HCT116 (cell line): Measurements from ENCODE around the gene GRID2. TPM values are rescaled to one million over a fixed set of nuclear protein-coding genes. Genes with fewer than 3 reads are reported as not detected.

Source experiments
- ATAC-seq: fragments of 200-7000 bp; cut with Tn5 transposase; 2 replicates; pipeline ENCODE4 v1.9.1; 2020; ENCODE audit warnings: mild to moderate bottlenecking, moderate library complexity
- BruUV-seq: library from RNA; stranded (reverse); fragments of 400-500 nt; replicated peaks from 2 replicates; lab custom pipeline; 2021; lab: Mats Ljungman, UMichigan
- CTCF ChIA-PET: fragments of 300-600 bp; sonication (Branson Sonifier 250); formaldehyde crosslinking; loops from one replicate; lab custom pipeline; 2021; ENCODE audit warnings: antibody characterized with exemption; lab: Charles Lee
- POLR2A ChIA-PET: fragments of 300-600, 350-600 bp; sonication (Branson Sonifier 250); formaldehyde crosslinking; loops from one replicate; lab custom pipeline; 2021; ENCODE audit warnings: antibody characterized with exemption; lab: Charles Lee
- RAD21 ChIA-PET, 2 experiments: fragments of 300-600 bp; sonication (Branson Sonifier 250); formaldehyde crosslinking; loops; one replicate each; lab custom pipeline; 2023; ENCODE audit warnings: low total read pairs in 2 of 2; ENCODE audit not compliant: uncharacterized antibody in 2 of 2, unreplicated experiment in 2 of 2, low non-redundant PET in 1 of 2; lab: Charles Lee
- DNase-seq: peaks from one replicate; pipeline ENCODE4 v3.0.0-alpha.2; 2010; ENCODE audit warnings: low read depth, low spot score
- H2AFZ ChIP-seq: fragments of 200-600 bp; shearing (Covaris generic), sonication (generic); 2 replicates; pipeline ENCODE4 v1.6.1; 2017; ENCODE audit warnings: low read depth, mixed run types, mixed read lengths, antibody characterized with exemption, low read length; ENCODE audit not compliant: poor library complexity, severe bottlenecking
- H3K27ac ChIP-seq: 2 replicates; pipeline ENCODE4 v1.5.1; 2012; ENCODE audit warnings: low read depth, low read length
- H3K27me3 ChIP-seq: fragments of 200-600 bp; sonication (generic); 2 replicates; pipeline ENCODE4 v1.6.1; 2016; ENCODE audit warnings: mixed run types, low read length, mixed read lengths; ENCODE audit not compliant: insufficient read depth
- H3K36me3 ChIP-seq, 2 experiments: fragments of 200-500 bp in 1 of 2; fragments of 200-600 bp in 1 of 2; sonication (Bioruptor generic) in 1 of 2; sonication (generic) in 1 of 2; 2 replicates each; pipeline versions ENCODE4 v1.5.1 to v1.6.1; 2014 to 2016; ENCODE audit warnings: low read length in 2 of 2, inconsistent platforms in 1 of 2, mixed read lengths in 1 of 2, mixed run types in 1 of 2; ENCODE audit not compliant: insufficient read depth in 2 of 2, control insufficient read depth in 1 of 2
- H3K4me1 ChIP-seq, 2 experiments: fragments of 200-600 bp in 1 of 2; sonication (generic) in 1 of 2; 2 replicates each; pipeline versions ENCODE4 v1.5.1 to v1.6.1; 2012 to 2017; ENCODE audit warnings: low read length in 2 of 2, inconsistent platforms in 1 of 2, mild to moderate bottlenecking in 1 of 2, mixed read lengths in 1 of 2, mixed run types in 1 of 2, moderate library complexity in 1 of 2; ENCODE audit not compliant: insufficient read depth in 2 of 2, control insufficient read depth in 1 of 2
- H3K4me2 ChIP-seq: fragments of 200-600 bp; sonication (generic); 2 replicates; pipeline ENCODE4 v1.6.1; 2017; ENCODE audit warnings: mixed run types, low read length, mixed read lengths
- H3K4me3 ChIP-seq, 2 experiments: fragments of 200-600 bp in 1 of 2; sonication (generic) in 1 of 2; replicated peaks in 1 of 2; 2 replicates each; pipeline ENCODE4 v1.5.1; 2011 to 2016; ENCODE audit warnings: low read length in 2 of 2, control low read depth in 1 of 2, low read depth in 1 of 2, mild to moderate bottlenecking in 1 of 2, mixed read lengths in 1 of 2, mixed run types in 1 of 2
- H3K79me2 ChIP-seq: fragments of 200-600 bp; sonication (generic); 2 replicates; pipeline ENCODE4 v1.6.1; 2017; ENCODE audit warnings: mild to moderate bottlenecking, mixed run types, low read length, moderate library complexity, mixed read lengths; ENCODE audit not compliant: insufficient read depth
- H3K9ac ChIP-seq: fragments of 200-600 bp; sonication (generic); 2 replicates; pipeline ENCODE4 v1.6.1; 2016; ENCODE audit warnings: low read length, mixed read lengths
- H3K9me2 ChIP-seq: fragments of 200-600 bp; sonication (generic), shearing (Covaris generic); 2 replicates; pipeline ENCODE4 v1.6.1; 2017; ENCODE audit warnings: mixed run types, mild to moderate bottlenecking, moderate library complexity; ENCODE audit not compliant: insufficient read depth
- H3K9me3 ChIP-seq, 2 experiments: fragments of 200-500 bp in 1 of 2; fragments of 200-600 bp in 1 of 2; sonication (Bioruptor generic) in 1 of 2; sonication (generic) in 1 of 2; 2 replicates each; pipeline ENCODE4 v1.6.1; 2014 to 2017; ENCODE audit warnings: low read length in 2 of 2, mixed read lengths in 2 of 2, inconsistent platforms in 1 of 2, low read depth in 1 of 2, mild to moderate bottlenecking in 1 of 2, mixed run types in 1 of 2, moderate library complexity in 1 of 2; ENCODE audit not compliant: control insufficient read depth in 1 of 2, insufficient read depth in 1 of 2
- H4K20me1 ChIP-seq: fragments of 200-600 bp; sonication (generic), shearing (Covaris generic); 2 replicates; pipeline ENCODE4 v1.6.1; 2017; ENCODE audit warnings: mixed run types, mild to moderate bottlenecking, moderate library complexity; ENCODE audit not compliant: insufficient read depth
- CEBPB ChIP-seq: IDR thresholded peaks from 2 replicates; pipeline ENCODE4 v1.6.1; 2012; ENCODE audit warnings: low read depth
- EGR1 ChIP-seq: IDR thresholded peaks from 2 replicates; pipeline ENCODE4 v1.6.1; 2012; ENCODE audit warnings: low read depth
- EZH2phosphoT487 ChIP-seq: fragments of 200-600 bp; IDR thresholded peaks from 2 replicates; pipeline ENCODE4 v1.6.1; 2018; ENCODE audit warnings: antibody characterized with exemption, borderline replicate concordance
- FOSL1 ChIP-seq: IDR thresholded peaks from 2 replicates; pipeline ENCODE4 v1.6.1; 2012; ENCODE audit warnings: low read depth
- JUND ChIP-seq: IDR thresholded peaks from 2 replicates; pipeline ENCODE4 v1.6.1; 2012
- POLR2A ChIP-seq: IDR thresholded peaks from 2 replicates; pipeline ENCODE4 v1.7.0; 2011; ENCODE audit warnings: borderline replicate concordance; ENCODE audit not compliant: insufficient read depth, insufficient read length; ENCODE audit errors: extremely low read depth
- RAD21 ChIP-seq: IDR thresholded peaks from 2 replicates; pipeline ENCODE4 v1.6.1; 2012; ENCODE audit warnings: low read depth, mild to moderate bottlenecking
- SIN3A ChIP-seq: IDR thresholded peaks from 2 replicates; pipeline ENCODE4 v1.6.1; 2012; ENCODE audit warnings: low read depth
- SRF ChIP-seq: IDR thresholded peaks from 2 replicates; pipeline ENCODE4 v1.6.1; 2012; ENCODE audit warnings: low read depth
- TCF7L2 ChIP-seq: IDR thresholded peaks from 2 replicates; pipeline ENCODE4 v1.7.0; 2011; ENCODE audit warnings: borderline replicate concordance, inconsistent platforms; ENCODE audit not compliant: insufficient read depth, insufficient read length; ENCODE audit errors: extremely low read depth
- ZFX ChIP-seq: fragments of 450-650 bp; IDR thresholded peaks from 2 replicates; pipeline ENCODE4 v1.6.1; 2017
- ZNF274 ChIP-seq: fragments of 200-500 bp; sonication (Bioruptor generic); IDR thresholded peaks from 2 replicates; pipeline ENCODE4 v1.6.1; 2014; ENCODE audit warnings: mild to moderate bottlenecking, low read depth, low read length, inconsistent platforms
- intact Hi-C: fragments of 100-400 bp; cut with micrococcal nuclease; formaldehyde crosslinking; loops from 2 replicates; pipeline ENCODE4 v1.10.0; 2022
- total RNA-seq: library from RNA; stranded (reverse); gene quantifications from one replicate; pipeline ENCODE4 v1.2.1, GENCODE V29; 2021; ENCODE audit not compliant: unreplicated experiment
- TF ChIP-seq, protein P1 (sequence below), 3 experiments: fragments of 200-600 bp in 1 of 3; sonication (generic) in 1 of 3; IDR thresholded peaks in 2 of 3; conservative IDR thresholded peaks in 1 of 3; 2 replicates each; pipeline ENCODE4 v1.5.1; 2012 to 2017; ENCODE audit warnings: low read depth in 2 of 3, low read length in 2 of 3, antibody characterized with exemption in 1 of 3, borderline replicate concordance in 1 of 3, control low read depth in 1 of 3, mild to moderate bottlenecking in 1 of 3, mixed read lengths in 1 of 3, mixed run types in 1 of 3, moderate library complexity in 1 of 3; ENCODE audit not compliant: insufficient read depth in 1 of 3
- TF ChIP-seq, protein P2 (sequence below): IDR thresholded peaks from 2 replicates; pipeline ENCODE4 v1.6.1; 2012
- TF ChIP-seq, protein P3 (sequence below): IDR thresholded peaks from 2 replicates; pipeline ENCODE4 v1.6.1; 2012

Gene GRID2
- total RNA-seq, 1 experiment from 2014 or later = not detected

DNA sequence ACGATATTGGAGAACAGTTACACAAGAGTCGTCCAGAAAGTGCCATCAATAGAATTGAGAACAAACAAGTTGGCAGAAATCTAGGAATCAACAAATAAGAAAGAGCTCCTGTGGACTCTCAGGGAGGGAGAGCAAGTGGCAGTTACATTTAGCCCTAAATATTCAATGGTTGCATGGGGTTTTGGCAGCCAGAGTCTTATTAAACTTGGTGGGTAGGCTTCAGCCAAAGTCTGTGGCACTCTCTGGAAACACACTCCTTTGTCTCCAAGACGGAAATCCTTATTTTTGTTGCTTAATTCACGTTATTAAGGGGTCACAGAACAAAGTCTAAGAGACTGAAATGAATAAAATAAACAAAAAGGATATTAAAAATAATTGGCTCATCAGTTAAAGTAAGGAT is 782.6 kb downstream of the GRID2 start:
- POLR2A ChIA-PET = no interaction called here
- no peak for ATAC-seq

DNA sequence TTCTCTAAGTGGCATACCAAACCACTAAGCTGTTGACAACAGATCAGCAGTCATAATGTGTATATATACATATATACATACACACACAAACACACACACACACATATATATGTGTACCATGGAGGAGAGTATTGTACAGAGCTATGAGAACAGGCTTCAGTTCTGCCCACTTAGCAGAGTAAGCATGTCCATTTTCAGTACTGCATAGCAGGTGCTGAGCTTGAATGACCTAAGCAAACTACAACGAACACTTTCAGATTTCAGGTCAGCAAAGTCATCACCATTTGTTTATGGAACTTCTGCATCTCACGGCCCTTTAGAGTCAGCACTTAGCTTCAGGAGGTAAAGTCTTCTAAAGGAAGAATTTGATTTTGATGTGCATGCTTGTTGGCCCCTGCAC is 789.0 kb downstream of the GRID2 start:
- intact Hi-C loops = no loop called here

More for the DNA sequence above, 782.6 kb downstream of the GRID2 start:
- DNase-seq = no peak
- TF ChIP-seq ZFX = no peak
- TF ChIP-seq, protein P1, sequence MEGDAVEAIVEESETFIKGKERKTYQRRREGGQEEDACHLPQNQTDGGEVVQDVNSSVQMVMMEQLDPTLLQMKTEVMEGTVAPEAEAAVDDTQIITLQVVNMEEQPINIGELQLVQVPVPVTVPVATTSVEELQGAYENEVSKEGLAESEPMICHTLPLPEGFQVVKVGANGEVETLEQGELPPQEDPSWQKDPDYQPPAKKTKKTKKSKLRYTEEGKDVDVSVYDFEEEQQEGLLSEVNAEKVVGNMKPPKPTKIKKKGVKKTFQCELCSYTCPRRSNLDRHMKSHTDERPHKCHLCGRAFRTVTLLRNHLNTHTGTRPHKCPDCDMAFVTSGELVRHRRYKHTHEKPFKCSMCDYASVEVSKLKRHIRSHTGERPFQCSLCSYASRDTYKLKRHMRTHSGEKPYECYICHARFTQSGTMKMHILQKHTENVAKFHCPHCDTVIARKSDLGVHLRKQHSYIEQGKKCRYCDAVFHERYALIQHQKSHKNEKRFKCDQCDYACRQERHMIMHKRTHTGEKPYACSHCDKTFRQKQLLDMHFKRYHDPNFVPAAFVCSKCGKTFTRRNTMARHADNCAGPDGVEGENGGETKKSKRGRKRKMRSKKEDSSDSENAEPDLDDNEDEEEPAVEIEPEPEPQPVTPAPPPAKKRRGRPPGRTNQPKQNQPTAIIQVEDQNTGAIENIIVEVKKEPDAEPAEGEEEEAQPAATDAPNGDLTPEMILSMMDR (IDR thresholded peaks at IDR 0.05 in 2 of 3, conservative IDR thresholded peaks at IDR 0.05 in 1 of 3; ENCODE audit: borderline replicate concordance in 1 of 3, insufficient read depth in 1 of 3, low read depth in 2 of 3, low read length in 2 of 3) = no peak
- no peak for TF ChIP-seq EZH2phosphoT487
- no peak for TF ChIP-seq ZNF274
- no peak for TF ChIP-seq SRF
- TF ChIP-seq JUND = no peak
- no peak for TF ChIP-seq RAD21
- TF ChIP-seq, protein P2, sequence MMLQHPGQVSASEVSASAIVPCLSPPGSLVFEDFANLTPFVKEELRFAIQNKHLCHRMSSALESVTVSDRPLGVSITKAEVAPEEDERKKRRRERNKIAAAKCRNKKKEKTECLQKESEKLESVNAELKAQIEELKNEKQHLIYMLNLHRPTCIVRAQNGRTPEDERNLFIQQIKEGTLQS = no peak
- Histone ChIP-seq H3K27ac (no peak overlapping the region), H3K9me2 (no peaks in the 10 kb centered on the region), H4K20me1 (no peaks in the 10 kb centered on the region), H3K27me3 (no peaks in the 10 kb centered on the region), H3K9ac (no peak overlapping the region), H3K4me1 (no peaks in the 10 kb centered on the region), H3K4me2 (no peak overlapping the region), H3K9me3 (no peaks in the 10 kb centered on the region), H3K4me3 (no peak overlapping the region), H2AFZ (no peak overlapping the region), H3K79me2 (no peaks in the 10 kb centered on the region), H3K36me3 (no peaks in the 10 kb centered on the region)
- ChIA-PET RAD21 (no interaction called here), CTCF (no interaction called here)
- intact Hi-C loops = no loop called here
- BruUV-seq = no TSS peak

More for the DNA sequence above, 789.0 kb downstream of the GRID2 start:
- H3K36me3 ChIP-seq = no peaks in the 10 kb centered on the region
- no peak for TF ChIP-seq RAD21
- TF ChIP-seq CEBPB = no peak
- no peak for TF ChIP-seq POLR2A
- no peak for TF ChIP-seq SIN3A
- TF ChIP-seq, protein P1 (IDR thresholded peaks at IDR 0.05 in 2 of 3, conservative IDR thresholded peaks at IDR 0.05 in 1 of 3; ENCODE audit: borderline replicate concordance in 1 of 3, insufficient read depth in 1 of 3, low read depth in 2 of 3, low read length in 2 of 3) = no peak
- no peak for TF ChIP-seq TCF7L2
- no peak for TF ChIP-seq FOSL1
- TF ChIP-seq EZH2phosphoT487 = no peak
- no peak for TF ChIP-seq EGR1
- TF ChIP-seq, protein P3, sequence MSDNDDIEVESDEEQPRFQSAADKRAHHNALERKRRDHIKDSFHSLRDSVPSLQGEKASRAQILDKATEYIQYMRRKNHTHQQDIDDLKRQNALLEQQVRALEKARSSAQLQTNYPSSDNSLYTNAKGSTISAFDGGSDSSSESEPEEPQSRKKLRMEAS = no peak
- TF ChIP-seq ZFX = no peak
- no peak for TF ChIP-seq JUND
- TF ChIP-seq, all 23 proteins: peak for 0
- CTCF ChIA-PET = no interaction called here
- Histone ChIP-seq H2AFZ (no peak overlapping the region), H3K9me3 (no peaks in the 10 kb centered on the region), H4K20me1 (no peaks in the 10 kb centered on the region), H3K9ac (no peak overlapping the region), H3K4me3 (no peak overlapping the region), H3K79me2 (no peaks in the 10 kb centered on the region), H3K4me1 (no peaks in the 10 kb centered on the region), H3K27ac (no peak overlapping the region), H3K9me2 (no peaks in the 10 kb centered on the region), H3K4me2 (no peak overlapping the region), H3K27me3 (no peaks in the 10 kb centered on the region)
- POLR2A ChIA-PET = no interaction called here
- RAD21 ChIA-PET = no interaction called here
- no TSS peak for BruUV-seq
- DNase-seq (no peak), ATAC-seq (no peak)
